ENCODE results near the gene SLC38A3. TPM values are rescaled to one million over a fixed set of nuclear protein-coding genes. Genes with fewer than 3 reads are reported as not detected.
"Not testable (repeated sequence)": the region's sequence is repeated elsewhere in the genome, so short reads cannot be mapped to it uniquely, and the experiment has no call there.

Gene SLC38A3
- total RNA-seq, 2 donors from 2014 or later, result 0.28 TPM; not detected in 1

GRCh38 chr3:50241713-50242380 is 36.8 kb downstream of the SLC38A3 start:
- peak overlapping the region; percentile 33 to 89 for H3K27ac ChIP-seq
- no peaks in the 10 kb centered on the region for H3K9me3 ChIP-seq
- H3K36me3 ChIP-seq, result no peaks in the 10 kb centered on the region
- DNase-seq (ENCODE audit: low spot score) (no peak), ATAC-seq (ENCODE audit: insufficient number of reproducible peaks, low FRiP score, low read depth) (no peak)
- no peaks in the 10 kb centered on the region for H3K27me3 ChIP-seq (replicated peaks; ENCODE audit: insufficient read depth)
- no peak for TF ChIP-seq CTCF (IDR thresholded peaks at IDR 0.05)
- H3K4me3 ChIP-seq, result peak overlapping the region; percentile 44
- peaks cover 73 to 88% of the 10 kb centered on the region in 2 donors for H3K4me1 ChIP-seq (ENCODE audit: control insufficient read depth in 1 of 2, low read depth in 2 of 2)

DNA sequence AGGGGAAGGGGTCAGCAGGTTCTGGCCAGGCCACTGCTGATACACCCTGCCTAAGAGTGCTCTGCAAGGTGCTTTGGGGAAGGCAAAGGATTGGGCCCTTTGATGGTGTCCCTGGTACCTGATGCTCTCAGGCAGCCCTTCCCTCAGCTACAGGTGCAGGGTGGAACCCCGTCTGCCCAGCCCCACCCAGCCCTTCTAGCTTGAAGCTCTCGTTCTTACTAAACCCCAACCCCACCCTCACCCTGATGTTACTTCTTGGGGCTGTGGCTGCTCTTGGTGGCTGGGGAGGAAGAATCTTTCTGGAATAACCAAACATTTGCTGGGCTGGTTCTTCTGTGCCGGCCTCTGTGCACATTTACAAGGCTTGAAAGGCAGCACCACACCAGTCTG is 37.3 kb downstream of the SLC38A3 start:
- ATAC-seq (ENCODE audit: insufficient number of reproducible peaks, low FRiP score, low read depth) (no peak), DNase-seq (ENCODE audit: low spot score) (no peak)
- no peaks in the 10 kb centered on the region for H3K9me3 ChIP-seq
- no peaks in the 10 kb centered on the region for H3K27me3 ChIP-seq (replicated peaks; ENCODE audit: insufficient read depth)
- TF ChIP-seq CTCF (IDR thresholded peaks at IDR 0.05), result no peak
- peaks cover 78 to 93% of the 10 kb centered on the region in 2 donors for H3K4me1 ChIP-seq (ENCODE audit: control insufficient read depth in 1 of 2, low read depth in 2 of 2)
- peaks cover under 1% of the 10 kb centered on the region for H3K36me3 ChIP-seq
- H3K4me3 ChIP-seq, result peak overlapping the region; percentile 44
- peak overlapping the region; percentile 33 to 89 for H3K27ac ChIP-seq

DNA sequence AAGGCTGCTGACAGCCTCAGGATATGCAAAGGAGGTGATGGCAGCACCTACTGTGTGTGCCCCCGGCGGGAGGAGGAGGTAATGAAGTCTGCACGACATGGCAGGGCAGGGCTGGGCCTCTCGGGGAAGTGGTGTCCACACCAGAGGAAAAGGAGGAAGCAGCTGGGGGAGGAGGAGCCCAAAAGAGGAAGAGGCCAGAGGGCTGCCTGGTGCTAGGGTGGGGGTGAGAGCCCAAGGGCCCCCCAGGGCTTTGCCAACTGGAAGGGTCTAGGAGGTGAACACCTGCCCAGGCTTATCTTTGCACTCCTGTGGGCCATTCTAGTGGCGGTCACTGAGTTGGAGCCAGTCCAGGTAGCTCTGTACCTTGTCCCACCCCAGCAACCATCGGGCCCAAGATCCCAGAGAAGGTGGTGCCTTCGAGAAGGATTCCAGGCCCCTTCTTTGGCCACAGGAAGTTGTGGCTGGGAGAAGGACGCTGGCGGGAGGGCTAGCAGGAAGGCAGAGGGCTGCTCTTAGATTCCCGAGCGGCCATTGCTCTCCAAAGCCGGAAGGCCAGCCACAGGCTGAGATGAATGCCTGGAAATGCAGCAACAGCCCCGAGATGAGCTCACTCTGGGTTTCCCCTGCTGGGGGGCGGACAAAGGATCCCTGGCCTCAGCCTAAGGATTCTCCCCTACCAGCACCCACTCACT is 37.9 kb downstream of the SLC38A3 start:
- Histone ChIP-seq H3K9me3 (no peaks in the 10 kb centered on the region), H3K4me1 (ENCODE audit: control insufficient read depth in 1 of 2, low read depth in 2 of 2) (peaks cover 85 to 99% of the 10 kb centered on the region in 2 donors), H3K36me3 (peaks cover 2% of the 10 kb centered on the region), H3K4me3 (peak overlapping the region; percentile 44), H3K27me3 (replicated peaks; ENCODE audit: insufficient read depth) (no peaks in the 10 kb centered on the region), H3K27ac (peak overlapping the region; percentile 33 to 89)
- DNase-seq (ENCODE audit: low spot score) (no peak), ATAC-seq (ENCODE audit: insufficient number of reproducible peaks, low FRiP score, low read depth) (no peak)
- no peak for TF ChIP-seq CTCF (IDR thresholded peaks at IDR 0.05)

GRCh38 chr3:50243543-50243895 is 38.4 kb downstream of the SLC38A3 start:
- Histone ChIP-seq H3K27ac (peak overlapping the region; percentile 33 to 89), H3K4me1 (ENCODE audit: control insufficient read depth in 1 of 2, low read depth in 2 of 2) (peaks cover 90 to 100% of the 10 kb centered on the region in 2 donors), H3K4me3 (peak overlapping the region; percentile 44), H3K27me3 (replicated peaks; ENCODE audit: insufficient read depth) (no peaks in the 10 kb centered on the region), H3K36me3 (peaks cover 2% of the 10 kb centered on the region), H3K9me3 (no peaks in the 10 kb centered on the region)
- DNase-seq (ENCODE audit: low spot score), result no peak
- no peak for ATAC-seq (ENCODE audit: insufficient number of reproducible peaks, low FRiP score, low read depth)
- TF ChIP-seq CTCF (IDR thresholded peaks at IDR 0.05), result no peak

DNA sequence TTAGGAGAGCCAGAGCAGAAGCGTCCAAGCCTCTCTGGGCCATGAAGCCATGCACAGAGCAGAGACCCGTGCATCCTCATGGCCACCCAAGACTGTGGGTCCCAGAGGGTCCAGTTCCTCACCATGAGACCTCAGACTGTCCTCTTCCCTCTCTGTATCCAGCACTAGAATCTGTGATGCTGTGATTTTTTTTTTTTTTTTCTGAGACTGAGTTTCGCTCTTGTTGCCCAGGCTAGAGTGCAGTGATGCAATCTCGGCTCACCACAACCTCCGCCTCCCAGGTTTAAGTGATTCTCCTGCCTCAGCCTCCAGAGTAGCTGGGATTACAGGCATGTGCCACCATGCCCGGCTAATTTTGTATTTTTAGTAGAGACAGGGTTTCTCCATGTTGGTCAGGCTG is 39.7 kb downstream of the SLC38A3 start:
- not testable (repeated sequence) for H3K36me3 ChIP-seq; DNase-seq (ENCODE audit: low spot score); H3K4me3 ChIP-seq; H3K27me3 ChIP-seq (replicated peaks; ENCODE audit: insufficient read depth); H3K9me3 ChIP-seq; ATAC-seq (ENCODE audit: insufficient number of reproducible peaks, low FRiP score, low read depth)
- Histone ChIP-seq H3K27ac (peak overlapping the region in 1 of 2 donors; percentile 89), H3K4me1 (ENCODE audit: control insufficient read depth in 1 of 2, low read depth in 2 of 2) (peaks cover 93 to 100% of the 10 kb centered on the region in 2 donors)

All from thoracic aorta (tissue), 2 donors.